WERI-Rb-1 (cell line): ENCODE results near the gene ITFG1.

ENCODE experiments used
- DNase-seq: peaks from one replicate; pipeline ENCODE4 v3.0.0-alpha.2; 2020
- H3K27ac ChIP-seq: fragments of 250-450 bp; sonication (Bioruptor Pico); 2 replicates; pipeline ENCODE4 v1.5.1; 2020; ENCODE audit warnings: mild to moderate bottlenecking, moderate library complexity
- H3K27me3 ChIP-seq: fragments of 250-450 bp; sonication (Bioruptor Pico); 2 replicates; pipeline ENCODE4 v1.5.1; 2021; ENCODE audit warnings: mild to moderate bottlenecking, low read depth, moderate library complexity; ENCODE audit not compliant: insufficient read depth, severe bottlenecking
- H3K36me3 ChIP-seq: fragments of 250-450 bp; sonication (Bioruptor Pico); 2 replicates; pipeline ENCODE4 v1.5.1; 2020; ENCODE audit warnings: mild to moderate bottlenecking, moderate library complexity
- H3K4me3 ChIP-seq: 2 replicates; pipeline ENCODE4 v1.5.1; 2011; ENCODE audit warnings: low read depth, mild to moderate bottlenecking, control low read depth, low read length
- H3K9me3 ChIP-seq: fragments of 250-450 bp; sonication (Bioruptor Pico); 2 replicates; pipeline ENCODE4 v1.5.1; 2021; ENCODE audit warnings: mild to moderate bottlenecking, moderate library complexity; ENCODE audit not compliant: severe bottlenecking
- CTCF ChIP-seq: IDR thresholded peaks from 2 replicates; pipeline ENCODE4 v1.5.1; 2011; ENCODE audit warnings: low read depth, mild to moderate bottlenecking, control low read depth, inconsistent platforms, low read length

Gene ITFG1

GRCh38 chr16:47150067-47150466, 310.8 kb downstream of the ITFG1 start:
- H3K27ac ChIP-seq = no peak overlapping the region
- no peak for DNase-seq
- H3K27me3 ChIP-seq = no peaks in the 10 kb centered on the region
- no peak for TF ChIP-seq CTCF
- no peak overlapping the region for H3K4me3 ChIP-seq
- H3K36me3 ChIP-seq = no peaks in the 10 kb centered on the region
- no peaks in the 10 kb centered on the region for H3K9me3 ChIP-seq

GRCh38 chr16:47144559-47144877, 316.3 kb downstream of the ITFG1 start:
- H3K27ac ChIP-seq = peak overlapping the region; percentile 94
- peak overlapping the region; percentile 53 for H3K4me3 ChIP-seq
- TF ChIP-seq CTCF = no peak
- H3K9me3 ChIP-seq = no peaks in the 10 kb centered on the region
- no peak for DNase-seq
- no peaks in the 10 kb centered on the region for H3K36me3 ChIP-seq
- no peaks in the 10 kb centered on the region for H3K27me3 ChIP-seq

- TF ChIP-seq CTCF = peak; percentile 73
- H3K9me3 ChIP-seq = no peaks in the 10 kb centered on the region
- peak within 1 kb of the TSS; percentile 76 for H3K4me3 ChIP-seq
- H3K36me3 ChIP-seq = no peaks in the 10 kb centered on the region
- no peaks in the 10 kb centered on the region for H3K27me3 ChIP-seq
- peak; percentile 69 for DNase-seq
- H3K27ac ChIP-seq = peak within 1 kb of the TSS; percentile 94
Observed at GRCh38 chr16:47143677-47144558, 316.9 kb downstream of the ITFG1 start, which contains the start of gene NETO2. Gene NETO2 (minus strand): TSS chr16:47143945. CDS start chr16:47143612, 333 bp downstream.

- peak; percentile 71 for DNase-seq
- TF ChIP-seq CTCF = peak; percentile 83
- peak overlapping the region; percentile 94 for H3K27ac ChIP-seq
- no peaks in the 10 kb centered on the region for H3K9me3 ChIP-seq
- H3K4me3 ChIP-seq = peak overlapping the region; percentile 76
- no peaks in the 10 kb centered on the region for H3K36me3 ChIP-seq
- H3K27me3 ChIP-seq = no peaks in the 10 kb centered on the region
Observed at GRCh38 chr16:47142821-47143676, 317.8 kb downstream of the ITFG1 start.

GRCh38 chr16:47142486-47142820, 318.4 kb downstream of the ITFG1 start:
- TF ChIP-seq CTCF = no peak
- Histone ChIP-seq H3K27me3 (no peaks in the 10 kb centered on the region), H3K27ac (peak overlapping the region; percentile 94; the same call in 1 of the 2 replicates), H3K36me3 (no peaks in the 10 kb centered on the region), H3K4me3 (peak overlapping the region; percentile 76), H3K9me3 (no peaks in the 10 kb centered on the region)
- DNase-seq = no peak
